ENCODE measurements around the gene DDT.

- TF ChIP-seq NPAS2 (CRISPR knock-in tag; IDR thresholded peaks at IDR 0.05; ENCODE audit: borderline replicate concordance) = no peak
- TF ChIP-seq EP300 (IDR thresholded peaks at IDR 0.05) = no peak
- TF ChIP-seq MAFK (IDR thresholded peaks at IDR 0.05; ENCODE audit: partially characterized antibody) = no peak
- no peak for TF ChIP-seq CTCF (IDR thresholded peaks at IDR 0.05)
- no peak for TF ChIP-seq POLR2A (IDR thresholded peaks at IDR 0.05; ENCODE audit: low read length)
- TF ChIP-seq ZFP36 (IDR thresholded peaks at IDR 0.05; ENCODE audit: borderline replicate concordance, partially characterized antibody) = no peak
- no peak for TF ChIP-seq MAZ (IDR thresholded peaks at IDR 0.05; ENCODE audit: borderline replicate concordance, low read depth, low read length)
- TF ChIP-seq HOXA7 (CRISPR knock-in tag; IDR thresholded peaks at IDR 0.05) = no peak
- no peak for TF ChIP-seq MYC (IDR thresholded peaks at IDR 0.05; ENCODE audit: borderline replicate concordance, low read length)
- TF ChIP-seq USF2 (IDR thresholded peaks at IDR 0.05) = no peak
- no peak for TF ChIP-seq SREBF2 (IDR thresholded peaks at IDR 0.05)
- TF ChIP-seq MAX (IDR thresholded peaks at IDR 0.05) = no peak
- TF ChIP-seq KDM1A (IDR thresholded peaks at IDR 0.05; ENCODE audit: low read depth) = no peak
- TF ChIP-seq REST (IDR thresholded peaks at IDR 0.05) = no peak
Measured at GRCh38 chr22:23925020-23925606, 49.1 kb downstream of the DDT start.

Measured in A549 (cell line).